DMS 273 treated with DMSO at 0.1 percent for 48 hours (cell line): ENCODE data around the gene AIG1.
"Not testable (repeated sequence)": the region's sequence is repeated elsewhere in the genome, so short reads cannot be mapped to it uniquely, and the experiment has no call there.

Experiments
- DNase-seq: peaks from one replicate; lab custom pipeline; 2025; lab: John Stamatoyannopoulos, UW

Gene AIG1

DNA sequence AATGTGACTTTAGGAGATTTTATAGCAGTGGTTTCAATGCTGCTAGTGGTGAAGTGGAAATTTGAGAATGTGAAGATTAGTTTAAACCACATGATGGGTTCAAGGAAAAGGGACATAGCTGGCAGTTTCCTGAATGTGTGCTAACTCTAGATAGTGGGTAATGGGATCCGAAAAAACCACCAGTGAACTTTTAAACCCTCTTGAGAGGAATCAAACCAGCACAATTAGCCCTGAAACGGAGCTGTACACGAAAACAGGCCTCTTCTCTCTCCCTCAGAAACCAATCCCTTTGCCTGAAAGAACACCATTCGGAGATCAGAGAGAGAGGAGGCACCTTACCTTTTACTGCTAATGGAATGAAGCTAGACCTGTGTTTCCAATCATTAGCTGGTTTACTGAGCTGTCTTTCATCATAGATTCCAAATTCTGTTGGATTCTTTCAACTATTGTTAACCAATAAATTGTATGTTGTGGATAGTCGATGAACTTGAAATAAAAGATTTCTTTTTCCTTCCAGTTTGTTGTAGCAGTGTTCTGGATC, 103.9 kb downstream of the AIG1 start:
- no peak for DNase-seq

GRCh38 chr6:143165315-143165855, 104.7 kb downstream of the AIG1 start:
- no peak for DNase-seq

GRCh38 chr6:143166247-143166695, 105.6 kb downstream of the AIG1 start:
- DNase-seq: no peak

DNA sequence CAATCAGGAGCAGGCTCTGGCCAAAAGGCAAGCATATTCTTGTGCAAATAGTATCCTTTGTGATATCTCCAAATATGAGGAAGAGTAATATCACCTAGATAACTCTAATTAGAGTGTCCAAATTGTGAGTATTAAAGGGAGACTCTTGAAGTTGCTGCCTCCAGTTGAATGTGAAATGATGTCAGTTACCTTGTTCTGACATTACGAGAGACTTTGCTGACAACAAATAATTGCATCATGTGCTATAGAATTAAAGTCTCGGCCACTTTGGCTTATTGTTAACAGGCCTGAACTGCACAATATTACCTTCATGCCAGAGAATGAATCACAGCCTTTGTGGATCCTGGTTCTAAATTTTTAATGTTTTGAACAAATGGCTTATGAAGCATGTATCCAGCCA, 106.5 kb downstream of the AIG1 start:
- DNase-seq: no peak

GRCh38 chr6:143168396-143168816, 107.7 kb downstream of the AIG1 start:
- not testable (repeated sequence) for DNase-seq

DNA sequence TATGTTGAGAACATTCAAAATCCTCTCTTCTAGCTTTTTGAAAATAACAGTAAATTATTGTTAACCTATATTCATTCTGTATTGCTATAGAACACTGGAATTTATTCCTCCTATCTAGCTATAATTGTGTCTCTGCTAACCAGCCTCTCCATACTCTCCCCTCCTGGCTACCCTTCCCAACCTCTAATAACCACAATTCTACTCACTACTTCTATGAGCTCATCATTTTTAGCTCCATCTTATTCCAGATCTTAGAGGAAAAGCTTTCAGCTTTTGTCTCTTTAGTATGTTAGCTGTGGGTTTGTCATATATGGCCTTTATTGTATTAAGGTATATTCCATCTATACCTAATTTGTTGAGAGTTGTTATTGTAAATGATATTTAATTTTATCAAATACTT, 108.8 kb downstream of the AIG1 start:
- no peak for DNase-seq

DNA sequence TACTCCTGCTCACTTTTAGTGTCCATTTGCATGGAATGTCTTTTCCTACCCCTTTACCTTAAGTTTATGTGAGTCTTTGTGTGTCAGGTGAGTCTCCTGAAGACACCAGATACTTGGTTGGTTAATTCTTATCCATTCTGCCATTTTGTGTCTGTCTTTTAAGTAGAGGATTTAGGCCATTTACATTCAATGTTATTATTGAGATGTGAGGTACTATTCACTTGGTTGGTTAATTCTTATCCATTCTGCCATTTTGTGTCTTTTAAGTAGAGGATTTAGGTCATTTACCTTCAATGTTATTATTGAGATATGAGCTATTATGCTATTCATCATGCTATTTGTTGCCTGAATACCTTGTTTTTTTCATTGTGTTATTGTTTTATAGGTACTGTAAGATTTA, 113.8 kb downstream of the AIG1 start:
- no peak for DNase-seq

GRCh38 chr6:143174951-143175350, 114.3 kb downstream of the AIG1 start:
- DNase-seq: no peak

- no peak for DNase-seq
These were observed 115.7 kb downstream of the AIG1 start for GRCh38 chr6:143176090-143177021.

DNA sequence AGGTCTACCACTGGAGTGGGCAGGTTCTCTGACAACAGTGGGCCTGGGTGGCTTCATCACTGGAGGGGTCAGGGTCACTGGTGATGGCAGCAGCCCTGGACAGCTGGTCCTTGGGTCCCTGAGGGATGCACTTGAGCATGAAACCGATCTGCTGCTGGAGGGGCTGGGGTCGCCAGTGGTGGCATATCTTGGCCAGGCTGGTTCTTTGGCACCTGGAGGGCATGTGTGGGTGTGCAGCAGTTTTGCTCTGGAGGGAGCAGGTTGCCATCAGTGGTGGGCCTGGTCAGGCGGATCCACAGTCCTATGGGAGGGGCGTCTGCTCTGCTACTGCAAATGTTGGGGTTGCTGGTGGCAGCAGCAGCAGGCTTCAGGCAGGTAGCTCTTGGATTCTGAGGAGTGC, 117.0 kb downstream of the AIG1 start:
- DNase-seq: no peak

DNA sequence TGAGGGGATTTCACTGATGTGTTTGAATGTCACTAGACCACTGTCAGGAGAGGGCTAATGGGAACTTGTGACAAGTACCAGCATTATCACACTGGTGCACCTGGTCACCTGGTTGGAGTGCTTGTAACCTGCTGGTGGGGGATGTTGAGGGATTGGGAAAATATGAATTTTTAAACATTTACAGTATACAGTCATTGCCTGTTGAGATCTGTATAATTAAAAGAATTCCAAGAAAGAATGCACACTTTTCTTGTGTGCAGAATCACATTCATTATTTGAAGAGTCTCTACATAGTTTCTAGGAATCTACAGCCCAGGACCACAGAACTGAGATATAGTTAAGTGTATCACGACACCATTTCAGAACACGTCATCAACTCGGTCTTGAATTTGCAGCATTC, 118.4 kb downstream of the AIG1 start:
- no peak for DNase-seq

DNA sequence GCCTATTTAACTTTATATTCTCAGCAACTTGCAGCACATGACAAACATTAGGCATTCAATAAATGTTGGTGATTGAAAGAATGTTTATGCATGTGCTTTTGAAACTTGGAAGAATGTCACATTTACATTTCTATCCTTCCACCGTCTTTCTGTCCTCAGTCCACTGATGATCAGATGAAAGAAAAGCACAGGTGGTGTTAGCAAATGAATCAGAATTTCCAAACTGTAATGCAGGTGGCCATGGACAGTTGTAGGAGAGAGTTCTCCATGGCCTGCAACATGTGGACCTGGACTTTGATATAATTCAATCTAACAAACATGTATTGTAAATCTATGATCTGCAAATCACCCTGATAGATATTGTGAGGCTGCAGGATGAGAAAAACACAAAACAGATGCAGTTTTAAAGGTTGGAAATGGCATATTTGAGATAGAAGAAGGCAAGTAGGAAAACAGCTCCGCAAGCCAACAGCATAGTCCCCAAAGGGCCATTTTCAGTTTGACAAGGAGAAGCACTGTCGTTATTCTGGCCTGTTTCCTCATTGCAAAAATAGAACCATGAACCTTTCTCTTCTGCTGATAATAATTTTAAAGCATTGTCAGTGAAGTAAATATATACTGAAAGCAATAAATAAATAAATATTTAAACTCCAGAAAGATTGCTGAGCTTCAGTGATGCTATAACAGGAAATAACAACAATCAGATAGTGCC, 119.4 kb downstream of the AIG1 start:
- DNase-seq: no peak

GRCh38 chr6:143180826-143181225, 120.1 kb downstream of the AIG1 start:
- DNase-seq: no peak

DNA sequence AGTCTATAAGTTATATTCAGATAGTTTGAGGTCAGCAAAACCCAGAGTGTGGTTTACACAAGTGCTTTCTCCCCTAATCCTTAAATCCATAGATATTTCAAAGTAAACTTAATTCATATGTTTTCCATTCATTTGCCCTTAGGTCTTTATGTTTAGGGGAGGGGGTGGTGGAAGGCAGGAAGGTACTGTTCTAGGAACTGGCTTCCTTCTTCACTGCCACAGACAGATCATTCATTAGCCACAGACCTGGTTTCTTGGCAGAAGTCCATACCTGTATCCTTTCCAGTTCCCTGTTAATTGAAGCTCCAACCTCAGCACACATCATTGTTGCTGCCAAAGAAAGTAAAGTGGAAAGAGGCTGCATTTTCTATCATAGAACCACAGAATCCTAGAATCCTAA, 123.0 kb downstream of the AIG1 start:
- no peak for DNase-seq

GRCh38 chr6:143185288-143185687, 124.6 kb downstream of the AIG1 start:
- no peak for DNase-seq

GRCh38 chr6:143187238-143187923, 126.7 kb downstream of the AIG1 start:
- DNase-seq: no peak

DNA sequence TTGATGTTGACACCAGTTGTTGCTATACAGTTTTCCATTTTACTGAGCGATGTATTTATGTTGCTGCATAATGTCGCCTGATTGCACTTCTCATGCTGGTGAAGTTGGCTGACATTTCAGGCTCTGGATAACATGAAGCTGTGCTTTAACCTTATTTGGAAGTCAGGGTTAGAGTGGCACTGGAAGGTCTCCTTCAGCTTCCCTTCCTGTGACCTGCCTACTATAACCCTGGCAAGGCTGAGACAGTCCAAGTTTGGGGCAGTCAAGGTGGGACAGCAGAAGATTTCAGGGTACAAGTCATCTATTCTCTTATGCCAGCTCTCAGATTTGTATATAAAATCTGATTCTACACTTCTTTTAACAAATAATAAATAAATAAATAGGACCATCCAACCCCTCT, 127.6 kb downstream of the AIG1 start:
- DNase-seq: no peak

GRCh38 chr6:143191361-143191760, 130.7 kb downstream of the AIG1 start:
- DNase-seq: no peak

DNA sequence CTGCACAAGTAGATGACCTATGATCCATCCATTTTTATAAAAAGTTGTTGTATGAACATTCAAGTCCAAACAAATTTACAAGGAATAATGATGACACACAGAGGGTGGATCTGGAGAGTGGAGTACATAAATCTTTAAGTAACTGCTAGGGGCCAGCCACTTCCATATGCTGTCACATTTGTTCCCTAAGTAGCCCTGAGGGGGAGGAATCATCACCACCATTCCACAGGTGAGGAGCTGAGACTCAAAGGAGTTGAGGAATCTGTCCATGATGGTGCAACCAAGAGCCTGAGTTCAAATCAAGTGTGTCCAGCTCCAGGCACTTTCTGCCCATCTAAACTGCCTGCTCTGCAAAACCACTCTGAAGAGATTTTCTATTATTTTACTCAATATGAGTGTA, 132.1 kb downstream of the AIG1 start:
- DNase-seq: no peak

- no peak for DNase-seq
These were observed 132.9 kb downstream of the AIG1 start for GRCh38 chr6:143193571-143194094.

GRCh38 chr6:143194095-143194589, 133.5 kb downstream of the AIG1 start:
- DNase-seq: no peak
